HG03097 (cell line): ENCODE results near the gene SRPK1.

Experiments
- ATAC-seq: cut with Tn5 transposase; IDR thresholded peaks from one replicate; pipeline ENCODE4 v1.9.1; 2021; ENCODE audit not compliant: unreplicated experiment, low FRiP score

The SRPK1 gene

GRCh38 chr6:35786810-35787209 is 134.1 kb downstream of the SRPK1 start:
- ATAC-seq: no peak

- no peak for ATAC-seq
Observed at GRCh38 chr6:35786272-35786671, 134.6 kb downstream of the SRPK1 start.

- ATAC-seq: no peak
Observed at GRCh38 chr6:35784200-35784599, 136.7 kb downstream of the SRPK1 start.
